ENCODE results near the gene GSX2.
"Not testable (repeated sequence)": the region's sequence is repeated elsewhere in the genome, so short reads cannot be mapped to it uniquely, and the experiment has no call there.

Gene GSX2

GRCh38 chr4:54104907-54105306, 4.9 kb downstream of the GSX2 start:
- no peak for TF ChIP-seq CTCF (IDR thresholded peaks at IDR 0.05; ENCODE audit: low read depth, low read length)
- no peak for DNase-seq (ENCODE audit: extremely low read depth, low read depth)

GRCh38 chr4:54107951-54108748, 8.2 kb downstream of the GSX2 start:
- TF ChIP-seq CTCF (IDR thresholded peaks at IDR 0.05; ENCODE audit: low read depth, low read length): no peak
- no peak for DNase-seq (ENCODE audit: extremely low read depth, low read depth)

GRCh38 chr4:54109241-54110018, 9.5 kb downstream of the GSX2 start:
- no peak for DNase-seq (ENCODE audit: extremely low read depth, low read depth)
- no peak for TF ChIP-seq CTCF (IDR thresholded peaks at IDR 0.05; ENCODE audit: low read depth, low read length)

- no peak for DNase-seq (ENCODE audit: extremely low read depth, low read depth)
- TF ChIP-seq CTCF (IDR thresholded peaks at IDR 0.05; ENCODE audit: low read depth, low read length): no peak
Measured at GRCh38 chr4:54110019-54110416, 10.1 kb downstream of the GSX2 start.

GRCh38 chr4:54113206-54113605, 13.2 kb downstream of the GSX2 start:
- not testable (repeated sequence) for DNase-seq (ENCODE audit: extremely low read depth, low read depth)

- not testable (repeated sequence) for DNase-seq (ENCODE audit: extremely low read depth, low read depth)
Measured at GRCh38 chr4:54116246-54116645, 16.3 kb downstream of the GSX2 start.

- no peak for TF ChIP-seq CTCF (IDR thresholded peaks at IDR 0.05; ENCODE audit: low read depth, low read length)
- DNase-seq (ENCODE audit: extremely low read depth, low read depth): no peak
Measured at GRCh38 chr4:54118850-54119589, 19.1 kb downstream of the GSX2 start.

- DNase-seq (ENCODE audit: extremely low read depth, low read depth): no peak
- TF ChIP-seq CTCF (IDR thresholded peaks at IDR 0.05; ENCODE audit: low read depth, low read length): no peak
Measured at GRCh38 chr4:54120518-54120917, 20.6 kb downstream of the GSX2 start.
